ENCODE results near the gene ZNF879.

The ZNF879 gene

GRCh38 chr5:178991190-178992145, 32.1 kb upstream of the ZNF879 start:
- Histone ChIP-seq H3K27me3 (ENCODE audit: low read depth, low read length) (no peaks in the 10 kb centered on the region), H3K4me3 (ENCODE audit: low read depth in 1 of 2, low read length in 2 of 2) (no peak overlapping the region), H3K27ac (ENCODE audit: low read length) (no peak overlapping the region), H3K4me1 (ENCODE audit: control insufficient read depth in 1 of 2, insufficient read depth in 2 of 2, low read length in 2 of 2) (peaks cover 0 to 10% of the 10 kb centered on the region in 2 donors), H3K36me3 (ENCODE audit: control insufficient read depth in 1 of 2, insufficient read depth in 2 of 2, low read length in 2 of 2) (no peaks in the 10 kb centered on the region), H3K9me3 (ENCODE audit: control insufficient read depth in 1 of 2, low read length in 2 of 2) (peaks cover 0 to 34% of the 10 kb centered on the region in 2 donors)

- H3K9me3 ChIP-seq (ENCODE audit: control insufficient read depth in 1 of 2, low read length in 2 of 2) = peaks cover 0 to 25% of the 10 kb centered on the region in 2 donors
- no peaks in the 10 kb centered on the region for H3K27me3 ChIP-seq (ENCODE audit: low read depth, low read length)
These were observed 31.2 kb upstream of the ZNF879 start for GRCh38 chr5:178992291-178992895.

GRCh38 chr5:178993236-178993765, 30.3 kb upstream of the ZNF879 start:
- Histone ChIP-seq H3K36me3 (ENCODE audit: control insufficient read depth in 1 of 2, insufficient read depth in 2 of 2, low read length in 2 of 2) (no peaks in the 10 kb centered on the region), H3K27me3 (ENCODE audit: low read depth, low read length) (no peaks in the 10 kb centered on the region), H3K9me3 (ENCODE audit: control insufficient read depth in 1 of 2, low read length in 2 of 2) (peaks cover 0 to 20% of the 10 kb centered on the region in 2 donors), H3K27ac (ENCODE audit: low read length) (no peak overlapping the region), H3K4me3 (ENCODE audit: low read depth in 1 of 2, low read length in 2 of 2) (no peak overlapping the region), H3K4me1 (ENCODE audit: control insufficient read depth in 1 of 2, insufficient read depth in 2 of 2, low read length in 2 of 2) (peaks cover 0 to 10% of the 10 kb centered on the region in 2 donors)

More at GRCh38 chr5:178992291-178992895, 31.2 kb upstream of the ZNF879 start:
- Histone ChIP-seq H3K4me1 (ENCODE audit: control insufficient read depth in 1 of 2, insufficient read depth in 2 of 2, low read length in 2 of 2) (peaks cover 0 to 10% of the 10 kb centered on the region in 2 donors), H3K4me3 (ENCODE audit: low read depth in 1 of 2, low read length in 2 of 2) (no peak overlapping the region), H3K27ac (ENCODE audit: low read length) (no peak overlapping the region), H3K36me3 (ENCODE audit: control insufficient read depth in 1 of 2, insufficient read depth in 2 of 2, low read length in 2 of 2) (no peaks in the 10 kb centered on the region)

GRCh38 chr5:178993955-178994579, 29.5 kb upstream of the ZNF879 start:
- Histone ChIP-seq H3K9me3 (ENCODE audit: control insufficient read depth in 1 of 2, low read length in 2 of 2) (peaks cover 0 to 16% of the 10 kb centered on the region in 2 donors), H3K27ac (ENCODE audit: low read length) (no peak overlapping the region), H3K4me1 (ENCODE audit: control insufficient read depth in 1 of 2, insufficient read depth in 2 of 2, low read length in 2 of 2) (peaks cover 0 to 10% of the 10 kb centered on the region in 2 donors), H3K27me3 (ENCODE audit: low read depth, low read length) (no peaks in the 10 kb centered on the region), H3K4me3 (ENCODE audit: low read depth in 1 of 2, low read length in 2 of 2) (no peak overlapping the region), H3K36me3 (ENCODE audit: control insufficient read depth in 1 of 2, insufficient read depth in 2 of 2, low read length in 2 of 2) (no peaks in the 10 kb centered on the region)

GRCh38 chr5:178994580-178995340, 28.8 kb upstream of the ZNF879 start, which contains the start of gene GRM6:
Gene GRM6 (minus strand): TSS chr5:178995320. CDS start chr5:178994944, 376 bp downstream.
- H3K4me3 ChIP-seq (ENCODE audit: low read depth in 1 of 2, low read length in 2 of 2) = no peak within 1 kb of the TSS

GRCh38 chr5:178995341-178995690, 28.3 kb upstream of the ZNF879 start:
- Histone ChIP-seq H3K4me3 (ENCODE audit: low read depth in 1 of 2, low read length in 2 of 2) (no peak overlapping the region), H3K27me3 (ENCODE audit: low read depth, low read length) (no peaks in the 10 kb centered on the region), H3K9me3 (ENCODE audit: control insufficient read depth in 1 of 2, low read length in 2 of 2) (peaks cover 3 to 4% of the 10 kb centered on the region in 2 donors), H3K36me3 (ENCODE audit: control insufficient read depth in 1 of 2, insufficient read depth in 2 of 2, low read length in 2 of 2) (no peaks in the 10 kb centered on the region), H3K27ac (ENCODE audit: low read length) (no peak overlapping the region), H3K4me1 (ENCODE audit: control insufficient read depth in 1 of 2, insufficient read depth in 2 of 2, low read length in 2 of 2) (peaks cover 0 to 10% of the 10 kb centered on the region in 2 donors)

More at GRCh38 chr5:178994580-178995340, 28.8 kb upstream of the ZNF879 start, which contains the start of gene GRM6:
- no peaks in the 10 kb centered on the region for H3K36me3 ChIP-seq (ENCODE audit: control insufficient read depth in 1 of 2, insufficient read depth in 2 of 2, low read length in 2 of 2)
- H3K27me3 ChIP-seq (ENCODE audit: low read depth, low read length) = no peaks in the 10 kb centered on the region
- H3K9me3 ChIP-seq (ENCODE audit: control insufficient read depth in 1 of 2, low read length in 2 of 2) = peaks cover 0 to 10% of the 10 kb centered on the region in 2 donors
- no peak within 1 kb of the TSS for H3K27ac ChIP-seq (ENCODE audit: low read length)
- H3K4me1 ChIP-seq (ENCODE audit: control insufficient read depth in 1 of 2, insufficient read depth in 2 of 2, low read length in 2 of 2) = peaks cover 0 to 10% of the 10 kb centered on the region in 2 donors

GRCh38 chr5:178996156-178996555, 27.4 kb upstream of the ZNF879 start:
- Histone ChIP-seq H3K27me3 (ENCODE audit: low read depth, low read length) (no peaks in the 10 kb centered on the region), H3K9me3 (ENCODE audit: control insufficient read depth in 1 of 2, low read length in 2 of 2) (peaks cover 3 to 4% of the 10 kb centered on the region in 2 donors), H3K4me1 (ENCODE audit: control insufficient read depth in 1 of 2, insufficient read depth in 2 of 2, low read length in 2 of 2) (peaks cover 0 to 10% of the 10 kb centered on the region in 2 donors), H3K36me3 (ENCODE audit: control insufficient read depth in 1 of 2, insufficient read depth in 2 of 2, low read length in 2 of 2) (no peaks in the 10 kb centered on the region), H3K27ac (ENCODE audit: low read length) (no peak overlapping the region), H3K4me3 (ENCODE audit: low read depth in 1 of 2, low read length in 2 of 2) (no peak overlapping the region)

- Histone ChIP-seq H3K9me3 (ENCODE audit: control insufficient read depth in 1 of 2, low read length in 2 of 2) (peaks cover 3 to 8% of the 10 kb centered on the region in 2 donors), H3K4me3 (ENCODE audit: low read depth in 1 of 2, low read length in 2 of 2) (no peak overlapping the region), H3K36me3 (ENCODE audit: control insufficient read depth in 1 of 2, insufficient read depth in 2 of 2, low read length in 2 of 2) (no peaks in the 10 kb centered on the region), H3K4me1 (ENCODE audit: control insufficient read depth in 1 of 2, insufficient read depth in 2 of 2, low read length in 2 of 2) (peaks cover 0 to 10% of the 10 kb centered on the region in 2 donors), H3K27ac (ENCODE audit: low read length) (no peak overlapping the region), H3K27me3 (ENCODE audit: low read depth, low read length) (no peaks in the 10 kb centered on the region)
These were observed 26.4 kb upstream of the ZNF879 start for GRCh38 chr5:178997191-178997590.

- no peak overlapping the region for H3K27ac ChIP-seq (ENCODE audit: low read length)
- peaks cover 3 to 9% of the 10 kb centered on the region in 2 donors for H3K9me3 ChIP-seq (ENCODE audit: control insufficient read depth in 1 of 2, low read length in 2 of 2)
- no peaks in the 10 kb centered on the region for H3K27me3 ChIP-seq (ENCODE audit: low read depth, low read length)
- H3K4me3 ChIP-seq (ENCODE audit: low read depth in 1 of 2, low read length in 2 of 2) = no peak overlapping the region
- H3K4me1 ChIP-seq (ENCODE audit: control insufficient read depth in 1 of 2, insufficient read depth in 2 of 2, low read length in 2 of 2) = peaks cover 0 to 10% of the 10 kb centered on the region in 2 donors
- no peaks in the 10 kb centered on the region for H3K36me3 ChIP-seq (ENCODE audit: control insufficient read depth in 1 of 2, insufficient read depth in 2 of 2, low read length in 2 of 2)
These were observed 25.2 kb upstream of the ZNF879 start for GRCh38 chr5:178998441-178998840.

- no peaks in the 10 kb centered on the region for H3K4me1 ChIP-seq (ENCODE audit: control insufficient read depth in 1 of 2, insufficient read depth in 2 of 2, low read length in 2 of 2)
- H3K27me3 ChIP-seq (ENCODE audit: low read depth, low read length) = no peaks in the 10 kb centered on the region
- no peaks in the 10 kb centered on the region for H3K36me3 ChIP-seq (ENCODE audit: control insufficient read depth in 1 of 2, insufficient read depth in 2 of 2, low read length in 2 of 2)
- peaks cover 0 to 9% of the 10 kb centered on the region in 2 donors for H3K9me3 ChIP-seq (ENCODE audit: control insufficient read depth in 1 of 2, low read length in 2 of 2)
- no peak overlapping the region for H3K27ac ChIP-seq (ENCODE audit: low read length)
- H3K4me3 ChIP-seq (ENCODE audit: low read depth in 1 of 2, low read length in 2 of 2) = no peak overlapping the region
These were observed 17.0 kb upstream of the ZNF879 start for GRCh38 chr5:179006564-179006963.
